GM21515 (cell line): Measurements from ENCODE around the gene EXOC3L4.
"Not testable (repeated sequence)": the region's sequence is repeated elsewhere in the genome, so short reads cannot be mapped to it uniquely, and the experiment has no call there.

Source experiments
- ATAC-seq: cut with Tn5 transposase; IDR thresholded peaks from one replicate; pipeline ENCODE4 v1.9.1; 2021; ENCODE audit not compliant: unreplicated experiment

EXOC3L4 gene

GRCh38 chr14:103094406-103095209, at the start of gene EXOC3L4:
EXOC3L4 (plus strand) TSS chr14:103094725; CDS start chr14:103100220, 5,495 bp downstream.
- no peak for ATAC-seq

GRCh38 chr14:103045371-103045869, 49.1 kb upstream of the EXOC3L4 start:
- peak; percentile 54 for ATAC-seq

GRCh38 chr14:103047453-103047852, 47.1 kb upstream of the EXOC3L4 start:
- not testable (repeated sequence) for ATAC-seq

GRCh38 chr14:103050935-103051334, 43.6 kb upstream of the EXOC3L4 start:
- no peak for ATAC-seq

- no peak for ATAC-seq
These were observed 42.1 kb upstream of the EXOC3L4 start for GRCh38 chr14:103052407-103052806.

- ATAC-seq: no peak
These were observed 38.8 kb upstream of the EXOC3L4 start for GRCh38 chr14:103055695-103056094.

GRCh38 chr14:103056322-103057027, 38.0 kb upstream of the EXOC3L4 start:
- no peak for ATAC-seq

- no peak for ATAC-seq
These were observed 37.5 kb upstream of the EXOC3L4 start for GRCh38 chr14:103057028-103057371.

- peak; percentile 82 for ATAC-seq
These were observed 37.0 kb upstream of the EXOC3L4 start, which contains the start of gene CDC42BPB for GRCh38 chr14:103057372-103058163. CDC42BPB (minus strand) TSS chr14:103057549; CDS start chr14:103057173, 376 bp downstream.

- ATAC-seq: no peak
These were observed 36.1 kb upstream of the EXOC3L4 start for GRCh38 chr14:103058164-103059055.

- no peak for ATAC-seq
These were observed 35.0 kb upstream of the EXOC3L4 start for GRCh38 chr14:103059556-103059955.

- no peak for ATAC-seq
These were observed 33.0 kb upstream of the EXOC3L4 start for GRCh38 chr14:103061482-103061976.

- no peak for ATAC-seq
These were observed 30.1 kb upstream of the EXOC3L4 start for GRCh38 chr14:103064436-103064835.

- no peak for ATAC-seq
These were observed 29.5 kb upstream of the EXOC3L4 start for GRCh38 chr14:103064978-103065377.

- no peak for ATAC-seq
These were observed 28.7 kb upstream of the EXOC3L4 start for GRCh38 chr14:103065861-103066260.

GRCh38 chr14:103066399-103066798, 28.1 kb upstream of the EXOC3L4 start:
- ATAC-seq: no peak

GRCh38 chr14:103067231-103067954, 27.1 kb upstream of the EXOC3L4 start:
- no peak for ATAC-seq

GRCh38 chr14:103068351-103069073, 26.0 kb upstream of the EXOC3L4 start:
- no peak for ATAC-seq
